Upper lobe of left lung (tissue), 4 donors: ENCODE results near the gene VPS37B.

Source experiments
- CTCF ChIP-seq, 6 experiments: fragments of 450-650 bp in 4 of 6; fragments of 200-600 bp in 2 of 6; sonication (generic) in 2 of 6; IDR thresholded peaks; one replicate each; pipeline ENCODE4 v1.5.1; 2016 to 2019; ENCODE audit warnings: antibody characterized with exemption in 6 of 6
- EP300 ChIP-seq, 4 donors: sonication (generic); formaldehyde crosslinking; IDR thresholded peaks; one replicate each; pipeline ENCODE4 v1.5.1; 2017; ENCODE audit warnings: antibody characterized with exemption in 4 of 4, control low read depth in 2 of 4
- POLR2A ChIP-seq, 4 donors: fragments of 450-650 bp; IDR thresholded peaks; one replicate each; pipeline ENCODE4 v1.5.1; 2016 to 2017; ENCODE audit warnings: antibody characterized with exemption in 4 of 4, mild to moderate bottlenecking in 2 of 4
- POLR2AphosphoS5 ChIP-seq, 2 donors: sonication (generic); formaldehyde crosslinking; IDR thresholded peaks; one replicate each; pipeline ENCODE4 v1.5.1; 2017; ENCODE audit warnings: antibody characterized with exemption in 2 of 2

GRCh38 chr12:122838841-122839240 lies 57.1 kb downstream of the VPS37B start:
- TF ChIP-seq CTCF (IDR thresholded peaks at IDR 0.05) (no peak), POLR2A (IDR thresholded peaks at IDR 0.05) (no peak), POLR2AphosphoS5 (IDR thresholded peaks at IDR 0.05) (no peak), EP300 (IDR thresholded peaks at IDR 0.05) (no peak)
